ENCODE results near the gene PCDHB5. TPM values are rescaled to one million over a fixed set of nuclear protein-coding genes. Genes with fewer than 3 reads are reported as not detected.

The PCDHB5 gene
- total and polyA plus RNA-seq, 10 of the 15 experiments (the other 5 are each of a cell fraction or from before 2014, with no cell fraction given): 0.09 TPM; not detected in 9

DNA sequence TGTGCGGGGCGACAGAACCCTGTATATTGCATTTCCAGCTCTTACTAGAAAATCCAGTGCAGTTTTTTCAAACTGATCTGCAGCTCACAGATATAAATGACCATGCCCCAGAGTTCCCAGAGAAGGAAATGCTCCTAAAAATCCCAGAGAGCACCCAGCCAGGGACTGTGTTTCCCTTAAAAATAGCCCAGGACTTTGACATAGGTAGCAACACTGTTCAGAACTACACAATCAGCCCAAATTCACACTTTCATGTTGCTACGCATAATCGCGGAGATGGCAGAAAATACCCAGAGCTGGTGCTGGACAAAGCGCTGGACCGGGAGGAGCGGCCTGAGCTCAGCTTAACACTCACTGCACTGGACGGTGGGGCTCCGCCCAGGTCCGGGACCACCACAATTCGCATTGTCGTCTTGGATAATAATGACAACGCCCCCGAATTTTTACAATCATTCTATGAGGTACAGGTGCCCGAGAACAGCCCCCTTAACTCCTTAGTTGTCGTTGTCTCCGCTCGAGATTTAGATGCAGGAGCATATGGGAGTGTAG, 786 bp downstream of the PCDHB5 start:
- Histone ChIP-seq H3K27me3 (replicated peaks in 1 of 2; ENCODE audit: control insufficient read depth in 2 of 2, insufficient read depth in 2 of 2, low read length in 1 of 2) (no peaks in the 10 kb centered on the region), H3K4me3 (no peak overlapping the region), H2AFZ (ENCODE audit: control insufficient read depth, low read depth, low read length) (no peak overlapping the region), H3K27ac (ENCODE audit: control insufficient read depth, insufficient read depth) (no peak overlapping the region), H4K20me1 (ENCODE audit: control insufficient read depth, insufficient read depth) (no peaks in the 10 kb centered on the region), H3K36me3 (ENCODE audit: control insufficient read depth in 2 of 2, insufficient read depth in 2 of 2, low read length in 1 of 2) (no peaks in the 10 kb centered on the region), H3K79me2 (ENCODE audit: control insufficient read depth, insufficient read depth, low read length) (no peaks in the 10 kb centered on the region), H3K4me1 (ENCODE audit: control insufficient read depth, insufficient read depth, low read length) (no peaks in the 10 kb centered on the region), H3K4me2 (ENCODE audit: control insufficient read depth, insufficient read depth) (no peak overlapping the region), H3K9ac (ENCODE audit: control insufficient read depth, insufficient read depth, low read length) (no peak overlapping the region), H3K9me3 (replicated peaks; ENCODE audit: control insufficient read depth, insufficient read depth, low read length) (no peaks in the 10 kb centered on the region; the same call in 2 of the 3 replicates)
- POLR2A ChIA-PET: no interaction called here
- no peak for ATAC-seq
- TF ChIP-seq BMI1 (IDR thresholded peaks at IDR 0.05; ENCODE audit: borderline replicate concordance) (no peak), NR2C2 (IDR thresholded peaks at IDR 0.05; ENCODE audit: borderline replicate concordance, control insufficient read depth, insufficient read length, low read depth) (no peak), CBX3 (IDR thresholded peaks at IDR 0.05; ENCODE audit: borderline replicate concordance, low read depth) (no peak), CHD4 (IDR thresholded peaks at IDR 0.05) (no peak), GABPA (IDR thresholded peaks at IDR 0.05; ENCODE audit: low read depth) (no peak), BACH1 (IDR thresholded peaks at IDR 0.05; ENCODE audit: borderline replicate concordance) (no peak), KDM1A (IDR thresholded peaks at IDR 0.05; ENCODE audit: borderline replicate concordance) (no peak), CEBPB (IDR thresholded peaks at IDR 0.05; ENCODE audit: borderline replicate concordance in 1 of 2, low read depth in 2 of 2, low read length in 2 of 2) (no peak), MYB (IDR thresholded peaks at IDR 0.05; ENCODE audit: borderline replicate concordance, low read depth, low read length) (no peak), ZBTB40 (IDR thresholded peaks at IDR 0.05; ENCODE audit: borderline replicate concordance) (no peak), ZZZ3 (IDR thresholded peaks at IDR 0.05; ENCODE audit: control insufficient read depth, insufficient read length, low read depth) (no peak), E2F4 (IDR thresholded peaks at IDR 0.05; ENCODE audit: low read depth, low read length) (no peak), ESRRA (IDR thresholded peaks at IDR 0.05; ENCODE audit: low read length) (no peak)
- TF ChIP-seq, protein P1, sequence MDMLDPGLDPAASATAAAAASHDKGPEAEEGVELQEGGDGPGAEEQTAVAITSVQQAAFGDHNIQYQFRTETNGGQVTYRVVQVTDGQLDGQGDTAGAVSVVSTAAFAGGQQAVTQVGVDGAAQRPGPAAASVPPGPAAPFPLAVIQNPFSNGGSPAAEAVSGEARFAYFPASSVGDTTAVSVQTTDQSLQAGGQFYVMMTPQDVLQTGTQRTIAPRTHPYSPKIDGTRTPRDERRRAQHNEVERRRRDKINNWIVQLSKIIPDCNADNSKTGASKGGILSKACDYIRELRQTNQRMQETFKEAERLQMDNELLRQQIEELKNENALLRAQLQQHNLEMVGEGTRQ (IDR thresholded peaks at IDR 0.05; ENCODE audit: borderline replicate concordance, low read depth, low read length): no peak
- intact Hi-C loops (cut with micrococcal nuclease; ENCODE audit: unreplicated experiment): no loop called here
- DNase-seq (ENCODE audit: low read depth, low spot score): no peak
- no TSS peak for BruUV-seq (replicated peaks)
- in situ Hi-C loops (cut with MboI): no loop called here
- FAIRE-seq: no peak
- RAD21 ChIA-PET (ENCODE audit: unreplicated experiment): no interaction called here
- SMC1A ChIA-PET (ENCODE audit: uncharacterized antibody, unreplicated experiment): no interaction called here
- CTCF ChIA-PET: no interaction called here
- 51% methylated on average over 19 of the region's 19 CpGs for WGBS (ENCODE audit: insufficient coverage, insufficient replicate concordance, low lambda C conversion rate, missing lambda C conversion rate)
